GM21723 (cell line): Measurements from ENCODE around the gene GPHB5.
"Not testable (repeated sequence)": the region's sequence is repeated elsewhere in the genome, so short reads cannot be mapped to it uniquely, and the experiment has no call there.

Experiments
- ATAC-seq: cut with Tn5 transposase; IDR thresholded peaks from one replicate; pipeline ENCODE4 v1.9.1; 2021; ENCODE audit warnings: mild to moderate bottlenecking, moderate library complexity; ENCODE audit not compliant: unreplicated experiment

The GPHB5 gene

GRCh38 chr14:63296060-63296563 lies 22.6 kb downstream of the GPHB5 start:
- no peak for ATAC-seq

- no peak for ATAC-seq
These were observed 23.5 kb downstream of the GPHB5 start for GRCh38 chr14:63295231-63295685.

GRCh38 chr14:63292805-63293204 lies 25.9 kb downstream of the GPHB5 start:
- ATAC-seq = no peak

- no peak for ATAC-seq
These were observed 27.8 kb downstream of the GPHB5 start for GRCh38 chr14:63290741-63291430.

GRCh38 chr14:63288853-63289252 lies 29.9 kb downstream of the GPHB5 start:
- no peak for ATAC-seq

- ATAC-seq = no peak
These were observed 30.9 kb downstream of the GPHB5 start for GRCh38 chr14:63287666-63288483.

GRCh38 chr14:63286071-63286470 lies 32.7 kb downstream of the GPHB5 start:
- ATAC-seq = no peak

GRCh38 chr14:63283884-63284248 lies 34.9 kb downstream of the GPHB5 start:
- no peak for ATAC-seq

GRCh38 chr14:63282997-63283883 lies 35.5 kb downstream of the GPHB5 start:
- no peak for ATAC-seq

GRCh38 chr14:63279933-63280332 lies 38.8 kb downstream of the GPHB5 start:
- not testable (repeated sequence) for ATAC-seq

GRCh38 chr14:63277591-63278183 lies 41.0 kb downstream of the GPHB5 start:
- ATAC-seq = no peak

- ATAC-seq = no peak
These were observed 42.0 kb downstream of the GPHB5 start for GRCh38 chr14:63276492-63277342.

GRCh38 chr14:63276016-63276415 lies 42.7 kb downstream of the GPHB5 start:
- no peak for ATAC-seq

GRCh38 chr14:63275611-63276010 lies 43.1 kb downstream of the GPHB5 start:
- no peak for ATAC-seq

GRCh38 chr14:63273717-63274655 lies 44.7 kb downstream of the GPHB5 start:
- no peak for ATAC-seq

GRCh38 chr14:63273129-63273528 lies 45.6 kb downstream of the GPHB5 start:
- ATAC-seq = no peak

GRCh38 chr14:63269561-63270225 lies 49.0 kb downstream of the GPHB5 start:
- no peak for ATAC-seq

- ATAC-seq = no peak
These were observed 50.0 kb downstream of the GPHB5 start for GRCh38 chr14:63268771-63269170.
